HL-60/S4 treated with phorbol 12-myristate 13-acetate at 8.2 ng/mL for 4 days and 3 days (cell line): ENCODE measurements around the gene RBM19.

ENCODE experiments used
- in situ Hi-C: fragments of 300-500 bp; cut with MboI; formaldehyde crosslinking; loops from 2 replicates; pipeline ENCODE4 v1.15.0; 2022; ENCODE audit warnings: low sequenced_read_pairs

The RBM19 gene

GRCh38 chr12:113934060-113934814, 31.9 kb downstream of the RBM19 start:
- in situ Hi-C loops = no loop called here

- in situ Hi-C loops = no loop called here
Observed at GRCh38 chr12:113933201-113933786, 32.8 kb downstream of the RBM19 start.

GRCh38 chr12:113932381-113933196, 33.5 kb downstream of the RBM19 start:
- in situ Hi-C loops = no loop called here

DNA sequence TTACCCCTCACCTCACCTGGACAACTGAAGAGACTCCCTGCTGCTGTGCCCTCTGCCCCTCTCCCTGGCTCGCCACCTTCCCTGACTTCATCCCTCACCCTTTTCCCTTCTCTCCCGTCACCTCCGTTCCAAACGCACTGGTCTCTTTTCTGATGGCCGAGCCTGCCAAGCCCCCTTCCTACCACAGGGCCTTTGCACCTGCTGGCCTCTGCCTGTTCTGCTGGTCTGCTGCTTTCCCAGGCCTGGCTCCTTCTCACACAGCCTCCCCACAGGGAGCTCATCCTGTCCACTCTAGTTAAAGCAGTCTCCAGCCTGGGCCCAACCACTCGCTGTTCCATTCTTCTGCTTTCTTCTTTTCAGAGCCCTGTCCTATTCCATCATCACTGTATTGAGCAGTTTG, 34.6 kb downstream of the RBM19 start:
- in situ Hi-C loops = no loop called here

- in situ Hi-C loops = no loop called here
Observed at GRCh38 chr12:113930249-113930648, 35.9 kb downstream of the RBM19 start.

- in situ Hi-C loops = no loop called here
Observed at GRCh38 chr12:113929312-113929989, 36.7 kb downstream of the RBM19 start.

DNA sequence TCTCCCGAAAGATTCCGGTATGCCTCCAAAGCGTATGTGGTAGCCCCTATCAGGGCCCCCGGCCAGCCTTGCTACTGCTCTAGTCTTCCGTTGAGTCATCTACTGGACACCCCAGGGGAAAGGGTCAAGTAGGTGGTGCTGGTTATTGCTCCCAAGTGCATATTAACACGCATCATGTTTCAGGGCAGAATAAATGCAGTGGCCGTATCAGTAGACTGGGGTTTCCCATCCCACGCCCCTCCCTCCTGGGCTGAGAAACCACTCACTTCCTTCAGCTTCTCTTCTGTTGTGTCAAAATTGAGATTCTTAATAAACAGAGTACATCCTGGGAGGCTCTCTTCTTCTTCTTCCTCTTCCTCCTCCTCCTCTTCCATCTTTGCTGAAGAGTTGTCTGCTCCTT, 39.3 kb downstream of the RBM19 start:
- in situ Hi-C loops = no loop called here

DNA sequence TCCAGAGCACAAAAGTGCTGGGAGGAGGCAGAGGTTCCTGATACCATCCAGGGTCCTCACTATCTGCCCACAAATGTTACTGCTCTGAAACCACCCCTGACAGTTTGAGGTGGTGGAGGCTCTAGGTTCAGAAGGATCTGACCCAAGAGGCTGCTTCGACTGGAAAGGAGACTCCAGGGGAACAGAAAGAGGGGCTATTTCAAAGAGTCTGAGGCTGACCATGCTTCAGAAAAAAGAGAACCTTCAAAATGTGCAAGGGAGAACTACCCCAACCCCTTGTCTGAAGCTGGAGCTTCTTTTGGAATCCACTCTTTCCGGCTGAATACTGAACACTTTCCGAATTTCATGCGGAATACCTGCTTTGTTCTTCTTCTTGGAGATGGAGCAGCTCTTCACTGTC, 41.8 kb downstream of the RBM19 start:
- in situ Hi-C loops = loop anchor here (25.0 kb wide), 1 partner anchor 737 kb away; the partner anchor contains the start of genes DDX54 and RITA1

DNA sequence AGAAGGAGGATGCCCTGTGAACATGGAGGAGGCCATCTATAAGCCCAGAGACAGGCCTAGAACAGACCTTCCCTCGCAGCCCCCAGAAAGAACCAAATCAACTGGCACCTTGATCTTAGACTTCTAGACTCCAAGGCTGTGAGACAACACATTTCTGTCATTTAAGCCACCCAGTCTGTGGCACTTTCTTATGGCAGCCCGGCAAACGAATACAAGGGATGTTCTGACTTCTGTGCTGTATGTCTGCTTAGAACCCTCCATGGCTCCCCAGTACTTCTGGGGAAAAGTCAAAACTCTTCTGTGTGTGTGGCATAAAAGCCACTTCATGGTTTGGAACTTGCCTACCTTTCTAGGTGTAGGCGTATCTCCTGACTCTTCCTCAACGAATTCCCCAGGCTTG, 42.9 kb downstream of the RBM19 start:
- in situ Hi-C loops = loop anchor here (25.0 kb wide), 1 partner anchor 736 kb away; the partner anchor contains the start of genes DDX54 and RITA1

DNA sequence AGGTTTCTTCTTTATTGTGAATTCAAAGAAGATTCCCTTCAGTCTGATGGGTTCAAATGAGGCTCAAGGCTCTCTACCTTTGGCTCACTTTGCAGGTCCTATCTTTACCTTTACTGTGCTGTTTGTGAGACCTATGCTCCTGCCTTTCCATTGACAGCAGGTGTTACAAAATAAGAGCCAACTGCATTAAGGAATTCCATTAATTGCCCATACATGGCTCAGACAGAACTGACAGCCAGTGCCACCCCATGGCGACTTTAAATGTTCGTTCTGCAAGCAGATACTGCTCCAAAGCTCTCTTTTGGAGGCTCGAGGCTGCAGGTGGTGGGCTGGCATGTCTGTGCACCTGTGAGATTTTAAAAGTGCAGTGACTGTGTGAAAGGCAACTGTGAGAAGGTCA, 44.7 kb downstream of the RBM19 start:
- in situ Hi-C loops = loop anchor here (25.0 kb wide), 1 partner anchor 734 kb away; the partner anchor contains the start of genes DDX54 and RITA1

DNA sequence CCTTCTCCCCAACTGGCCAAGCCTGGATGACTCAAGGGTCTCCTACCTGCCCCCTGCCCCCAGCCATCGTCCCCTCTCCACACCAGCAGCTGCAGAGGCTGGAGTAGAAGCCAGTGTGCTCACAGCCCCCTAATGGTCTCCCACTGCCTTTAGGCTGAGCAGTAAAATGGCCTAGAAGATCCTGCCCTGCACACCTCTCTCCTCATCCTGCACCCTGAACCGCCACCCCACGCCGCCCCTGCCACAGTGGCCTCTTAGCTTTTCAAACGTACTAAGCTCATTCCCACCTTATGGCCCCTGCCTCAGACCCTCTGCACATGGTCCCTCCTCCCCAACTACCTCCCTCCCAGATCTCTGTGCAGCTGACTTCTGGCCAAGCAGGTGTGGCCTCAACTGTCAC, 46.3 kb downstream of the RBM19 start:
- in situ Hi-C loops = loop anchor here (10.0 to 25.0 kb wide), 3 partner anchors 275 to 732 kb away; partner anchors contain the start of genes DDX54 and RITA1

GRCh38 chr12:113918306-113918705, 47.8 kb downstream of the RBM19 start:
- in situ Hi-C loops = loop anchor here (10.0 to 25.0 kb wide), 3 partner anchors 274 to 731 kb away; partner anchors contain the start of genes DDX54 and RITA1

GRCh38 chr12:113917393-113917792, 48.7 kb downstream of the RBM19 start:
- in situ Hi-C loops = loop anchor here (10.0 to 25.0 kb wide), 3 partner anchors 273 to 730 kb away; partner anchors contain the start of genes DDX54 and RITA1

DNA sequence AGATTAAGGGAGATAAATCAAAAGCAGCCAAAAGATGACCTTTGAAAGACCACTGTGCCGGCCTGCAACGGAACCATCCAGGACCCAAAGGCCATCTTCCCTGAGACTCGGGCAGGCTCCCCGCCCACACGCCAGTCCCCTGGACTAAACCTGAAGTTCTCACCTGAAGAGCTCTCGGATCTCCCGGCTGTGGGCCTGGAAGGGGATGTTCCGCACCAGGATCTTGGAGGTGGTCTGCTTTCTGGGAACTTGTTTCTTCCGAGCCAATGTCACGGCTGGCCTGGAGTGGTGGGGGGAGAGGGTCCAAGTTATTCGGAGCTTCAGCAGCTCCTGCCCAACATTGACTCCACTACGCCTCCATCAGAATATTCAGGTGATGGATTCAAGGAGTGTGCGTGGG, 51.3 kb downstream of the RBM19 start:
- in situ Hi-C loops = loop anchor here (10.0 to 25.0 kb wide), 3 partner anchors 270 to 728 kb away; partner anchors contain the start of genes DDX54 and RITA1

- in situ Hi-C loops = loop anchor here (10.0 to 25.0 kb wide), 3 partner anchors 269 to 727 kb away; partner anchors contain the start of genes DDX54 and RITA1
Observed at GRCh38 chr12:113914176-113914575, 51.9 kb downstream of the RBM19 start.

DNA sequence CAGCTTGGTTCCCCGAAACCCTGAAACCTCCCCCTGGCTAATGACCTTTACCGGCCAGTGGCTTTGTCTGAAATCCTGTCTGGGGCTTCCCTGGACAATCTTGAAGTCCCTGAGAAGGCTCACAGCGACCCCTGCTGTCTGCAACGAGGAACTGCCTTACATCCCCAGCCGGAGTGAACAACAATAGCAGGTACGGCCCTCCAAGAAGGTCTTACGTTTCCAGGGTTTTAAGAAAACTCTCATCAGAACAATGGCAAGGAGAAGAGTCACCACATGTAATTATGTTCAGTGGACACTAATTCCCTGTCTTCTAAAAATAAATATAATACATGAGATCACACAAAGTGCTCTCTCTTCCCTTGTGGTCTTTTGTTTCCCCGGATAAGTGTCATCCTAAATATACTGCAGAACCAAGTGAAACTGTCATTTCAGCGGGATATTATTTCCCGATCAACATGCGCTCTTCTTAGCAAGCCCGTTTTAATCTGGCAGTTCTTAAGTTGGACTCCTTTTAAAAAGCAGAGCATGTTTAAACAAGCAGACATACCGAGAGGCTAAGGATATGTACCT, 53.3 kb downstream of the RBM19 start:
- in situ Hi-C loops = loop anchor here (10.0 to 25.0 kb wide), 3 partner anchors 268 to 726 kb away; partner anchors contain the start of genes DDX54 and RITA1

GRCh38 chr12:113911971-113912759, 54.0 kb downstream of the RBM19 start:
- in situ Hi-C loops = loop anchor here (10.0 to 25.0 kb wide), 3 partner anchors 267 to 725 kb away; partner anchors contain the start of genes DDX54 and RITA1

GRCh38 chr12:113910751-113911272, 55.3 kb downstream of the RBM19 start:
- in situ Hi-C loops = loop anchor here (10.0 to 25.0 kb wide), 3 partner anchors 266 to 724 kb away; partner anchors contain the start of genes DDX54 and RITA1
